Vagina (tissue), 2 donors: ENCODE measurements around the gene TYMS.

Experiments used
- POLR2A ChIP-seq, 2 donors: fragments of 450-650 bp; IDR thresholded peaks; one replicate each; pipeline ENCODE4 v1.6.1; 2017; ENCODE audit warnings: antibody characterized with exemption in 2 of 2, mild to moderate bottlenecking in 2 of 2, moderate library complexity in 2 of 2
- POLR2AphosphoS5 ChIP-seq, 2 donors: sonication (generic); formaldehyde crosslinking; IDR thresholded peaks; one replicate each; pipeline ENCODE4 v1.9.0; 2017; ENCODE audit warnings: antibody characterized with exemption in 2 of 2, mild to moderate bottlenecking in 2 of 2, low read depth in 1 of 2; ENCODE audit not compliant: insufficient read depth in 1 of 2
- TF ChIP-seq, protein P1 (sequence below), 3 experiments: fragments of 450-650 bp in 2 of 3; fragments of 200-600 bp in 1 of 3; sonication (generic) in 1 of 3; IDR thresholded peaks; one replicate each; pipeline ENCODE4 v1.5.1; 2017 to 2019; ENCODE audit warnings: antibody characterized with exemption in 3 of 3, mild to moderate bottlenecking in 2 of 3, moderate library complexity in 2 of 3

- TF ChIP-seq, protein P1, sequence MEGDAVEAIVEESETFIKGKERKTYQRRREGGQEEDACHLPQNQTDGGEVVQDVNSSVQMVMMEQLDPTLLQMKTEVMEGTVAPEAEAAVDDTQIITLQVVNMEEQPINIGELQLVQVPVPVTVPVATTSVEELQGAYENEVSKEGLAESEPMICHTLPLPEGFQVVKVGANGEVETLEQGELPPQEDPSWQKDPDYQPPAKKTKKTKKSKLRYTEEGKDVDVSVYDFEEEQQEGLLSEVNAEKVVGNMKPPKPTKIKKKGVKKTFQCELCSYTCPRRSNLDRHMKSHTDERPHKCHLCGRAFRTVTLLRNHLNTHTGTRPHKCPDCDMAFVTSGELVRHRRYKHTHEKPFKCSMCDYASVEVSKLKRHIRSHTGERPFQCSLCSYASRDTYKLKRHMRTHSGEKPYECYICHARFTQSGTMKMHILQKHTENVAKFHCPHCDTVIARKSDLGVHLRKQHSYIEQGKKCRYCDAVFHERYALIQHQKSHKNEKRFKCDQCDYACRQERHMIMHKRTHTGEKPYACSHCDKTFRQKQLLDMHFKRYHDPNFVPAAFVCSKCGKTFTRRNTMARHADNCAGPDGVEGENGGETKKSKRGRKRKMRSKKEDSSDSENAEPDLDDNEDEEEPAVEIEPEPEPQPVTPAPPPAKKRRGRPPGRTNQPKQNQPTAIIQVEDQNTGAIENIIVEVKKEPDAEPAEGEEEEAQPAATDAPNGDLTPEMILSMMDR (IDR thresholded peaks at IDR 0.05) = no peak
- no peak for TF ChIP-seq POLR2A (IDR thresholded peaks at IDR 0.05)
- no peak for TF ChIP-seq POLR2AphosphoS5 (IDR thresholded peaks at IDR 0.05; ENCODE audit: insufficient read depth in 1 of 2, low read depth in 1 of 2)
Observed at GRCh38 chr18:618618-619017, 38.8 kb upstream of the TYMS start.
